CD14-positive monocyte (primary cell): ENCODE results near the gene TANGO6. TPM values are rescaled to one million over a fixed set of nuclear protein-coding genes. Genes with fewer than 3 reads are reported as not detected.

Experiments used
- DNase-seq, 3 donors: peaks; one replicate each; pipeline ENCODE4 v3.0.0-alpha.2; 2011 to 2022
- H2AFZ ChIP-seq: 2 replicates; pipeline ENCODE4 v1.6.0; 2012; ENCODE audit warnings: mild to moderate bottlenecking, low read depth, low read length, inconsistent platforms; ENCODE audit not compliant: insufficient read depth, poor library complexity, severe bottlenecking
- H3K27ac ChIP-seq, 2 donors: 1 replicate in 1 of 2; 2 replicates in 1 of 2; pipeline ENCODE4 v1.5.1; 2012 to 2013; ENCODE audit warnings: low read length in 2 of 2, control low read depth in 1 of 2, inconsistent platforms in 1 of 2, low read depth in 1 of 2, mild to moderate bottlenecking in 1 of 2
- H3K27me3 ChIP-seq, 2 donors: one replicate each; pipeline versions ENCODE4 v1.6.0 to v1.6.1; 2011 to 2013; ENCODE audit warnings: low read length in 2 of 2; ENCODE audit not compliant: control insufficient read depth in 2 of 2, insufficient read depth in 2 of 2
- H3K36me3 ChIP-seq, 2 donors: replicated peaks in 1 of 2; 1 replicate in 1 of 2; 2 replicates in 1 of 2; pipeline versions ENCODE4 v1.5.1 to v1.6.1; 2012 to 2013; ENCODE audit warnings: low read length in 2 of 2, control low read depth in 1 of 2, inconsistent platforms in 1 of 2, mild to moderate bottlenecking in 1 of 2; ENCODE audit not compliant: insufficient read depth in 2 of 2, control insufficient read depth in 1 of 2
- H3K4me1 ChIP-seq, 2 donors: 1 replicate in 1 of 2; 2 replicates in 1 of 2; pipeline versions ENCODE4 v1.5.1 to v1.6.1; 2012 to 2013; ENCODE audit warnings: low read length in 2 of 2, control low read depth in 1 of 2, inconsistent platforms in 1 of 2, mild to moderate bottlenecking in 1 of 2, moderate library complexity in 1 of 2; ENCODE audit not compliant: insufficient read depth in 2 of 2, control insufficient read depth in 1 of 2
- H3K4me2 ChIP-seq: replicated peaks from 2 replicates; pipeline ENCODE3; 2012; ENCODE audit warnings: low read length, moderate library complexity, mild to moderate bottlenecking; ENCODE audit not compliant: poor library complexity, severe bottlenecking; ENCODE audit errors: extremely low read depth
- H3K4me3 ChIP-seq, 3 experiments: fragments of 200-600 bp in 1 of 3; sonication (generic) in 1 of 3; replicated peaks in 1 of 3; 1 replicate in 2 of 3; 2 replicates in 1 of 3; pipeline ENCODE4 v1.5.1; 2011 to 2013; ENCODE audit warnings: low read length in 3 of 3, mild to moderate bottlenecking in 3 of 3, control low read depth in 2 of 3, low read depth in 2 of 3, inconsistent platforms in 1 of 3, moderate library complexity in 1 of 3
- H3K79me2 ChIP-seq: 2 replicates; pipeline ENCODE4 v1.6.0; 2012; ENCODE audit warnings: mild to moderate bottlenecking, control low read depth, inconsistent platforms, low read length, moderate library complexity; ENCODE audit not compliant: insufficient read depth
- H3K9ac ChIP-seq: 2 replicates; pipeline ENCODE4 v1.6.0; 2017; ENCODE audit warnings: low read length, mild to moderate bottlenecking; ENCODE audit not compliant: insufficient read depth, poor library complexity, severe bottlenecking
- H3K9me3 ChIP-seq, 2 donors: replicated peaks in 1 of 2; 1 replicate in 1 of 2; 2 replicates in 1 of 2; pipeline versions ENCODE4 v1.5.1 to v1.6.1; 2012 to 2013; ENCODE audit warnings: low read length in 2 of 2, control low read depth in 1 of 2; ENCODE audit not compliant: control insufficient read depth in 1 of 2, insufficient read depth in 1 of 2
- H4K20me1 ChIP-seq: 2 replicates; pipeline ENCODE4 v1.6.0; 2012; ENCODE audit warnings: mild to moderate bottlenecking, low read length, control low read depth, moderate library complexity; ENCODE audit not compliant: insufficient read depth
- H3K27ac Mint-ChIP-seq, 7 donors: one replicate each; pipeline ENCODE4 v1.8.0; 2020; ENCODE audit warnings: mild to moderate bottlenecking in 7 of 7, mixed read lengths in 7 of 7, moderate library complexity in 6 of 7, inconsistent platforms in 2 of 7
- H3K27me3 Mint-ChIP-seq, 3 donors: one replicate each; pipeline ENCODE4 v1.8.0; 2021 to 2022; ENCODE audit warnings: low read depth in 3 of 3, mild to moderate bottlenecking in 3 of 3, mixed read lengths in 3 of 3, moderate library complexity in 3 of 3, inconsistent platforms in 1 of 3
- H3K36me3 Mint-ChIP-seq, 2 donors: one replicate each; pipeline ENCODE4 v1.8.0; 2020; ENCODE audit warnings: mixed read lengths in 2 of 2, inconsistent platforms in 1 of 2, mild to moderate bottlenecking in 1 of 2
- H3K4me1 Mint-ChIP-seq: one replicate; pipeline ENCODE4 v1.8.0; 2020; ENCODE audit warnings: mild to moderate bottlenecking, mixed read lengths
- H3K4me3 Mint-ChIP-seq, 2 donors: one replicate each; pipeline ENCODE4 v1.8.0; 2020; ENCODE audit warnings: mild to moderate bottlenecking in 2 of 2, mixed read lengths in 2 of 2, moderate library complexity in 1 of 2
- H3K9me3 Mint-ChIP-seq, 7 donors: one replicate each; pipeline ENCODE4 v1.8.0; 2020 to 2022; ENCODE audit warnings: mixed read lengths in 7 of 7, mild to moderate bottlenecking in 6 of 7, moderate library complexity in 6 of 7, inconsistent platforms in 2 of 7
- WGBS: methylation state at CpG from one replicate; pipeline ENCODE4 v1.1.5; 2013; ENCODE audit warnings: missing lambda C conversion rate; ENCODE audit not compliant: insufficient coverage; 5-methylcytosine and 5-hydroxymethylcytosine counted together
- intact Hi-C, 2 donors: fragments of 100-400 bp; cut with micrococcal nuclease; formaldehyde crosslinking; loops; one replicate each; pipeline versions ENCODE4 v1.15.0 to v1.15.1; 2023
- polyA plus RNA-seq, 3 donors: library from polyadenylated mRNA; depleted of rRNA in 1 of 3; unstranded in 2 of 3; stranded (reverse) in 1 of 3; fragments of 300-500 nt in 2 of 3; fragments of >200 nt in 1 of 3; fragmentation: Illumina TruSeq in 2 of 3; gene quantifications; 1 replicate in 2 of 3; 2 replicates in 1 of 3; pipeline ENCODE4 v1.2.3, GENCODE V29; 2012 to 2021
- TF ChIP-seq, protein P1 (sequence below): fragments of 200-600 bp; IDR thresholded peaks from one replicate; pipeline ENCODE4 v1.8.0; 2022; ENCODE audit warnings: antibody characterized with exemption, mild to moderate bottlenecking

Gene TANGO6
- polyA plus RNA-seq, 3 donors = 6.5 to 8.1 (median 7.3) TPM

DNA sequence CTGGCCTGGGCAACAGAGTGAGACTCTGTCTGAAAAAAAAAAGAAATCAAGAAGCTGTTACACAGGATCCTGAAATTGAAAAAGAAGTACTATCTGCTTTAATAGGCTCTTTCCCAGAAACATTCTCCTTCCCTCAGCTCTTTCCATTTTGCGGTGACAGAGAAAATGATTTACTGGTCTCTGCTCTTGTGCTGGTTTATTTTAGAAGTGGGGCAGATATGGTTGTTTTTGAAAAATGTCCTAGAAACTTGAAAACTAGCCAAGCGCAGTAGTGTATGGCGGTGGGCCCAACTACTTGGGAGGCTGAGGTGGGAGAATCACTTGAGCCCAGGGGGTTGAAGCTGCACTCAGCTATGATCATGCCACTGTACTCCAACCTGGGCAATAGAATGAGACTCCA is 28.8 kb upstream of the TANGO6 start:
- TF ChIP-seq, protein P1, sequence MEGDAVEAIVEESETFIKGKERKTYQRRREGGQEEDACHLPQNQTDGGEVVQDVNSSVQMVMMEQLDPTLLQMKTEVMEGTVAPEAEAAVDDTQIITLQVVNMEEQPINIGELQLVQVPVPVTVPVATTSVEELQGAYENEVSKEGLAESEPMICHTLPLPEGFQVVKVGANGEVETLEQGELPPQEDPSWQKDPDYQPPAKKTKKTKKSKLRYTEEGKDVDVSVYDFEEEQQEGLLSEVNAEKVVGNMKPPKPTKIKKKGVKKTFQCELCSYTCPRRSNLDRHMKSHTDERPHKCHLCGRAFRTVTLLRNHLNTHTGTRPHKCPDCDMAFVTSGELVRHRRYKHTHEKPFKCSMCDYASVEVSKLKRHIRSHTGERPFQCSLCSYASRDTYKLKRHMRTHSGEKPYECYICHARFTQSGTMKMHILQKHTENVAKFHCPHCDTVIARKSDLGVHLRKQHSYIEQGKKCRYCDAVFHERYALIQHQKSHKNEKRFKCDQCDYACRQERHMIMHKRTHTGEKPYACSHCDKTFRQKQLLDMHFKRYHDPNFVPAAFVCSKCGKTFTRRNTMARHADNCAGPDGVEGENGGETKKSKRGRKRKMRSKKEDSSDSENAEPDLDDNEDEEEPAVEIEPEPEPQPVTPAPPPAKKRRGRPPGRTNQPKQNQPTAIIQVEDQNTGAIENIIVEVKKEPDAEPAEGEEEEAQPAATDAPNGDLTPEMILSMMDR = no peak
- peaks cover 0 to 2% (median 0%) of the 10 kb centered on the region in 7 donors for H3K9me3 Mint-ChIP-seq

DNA sequence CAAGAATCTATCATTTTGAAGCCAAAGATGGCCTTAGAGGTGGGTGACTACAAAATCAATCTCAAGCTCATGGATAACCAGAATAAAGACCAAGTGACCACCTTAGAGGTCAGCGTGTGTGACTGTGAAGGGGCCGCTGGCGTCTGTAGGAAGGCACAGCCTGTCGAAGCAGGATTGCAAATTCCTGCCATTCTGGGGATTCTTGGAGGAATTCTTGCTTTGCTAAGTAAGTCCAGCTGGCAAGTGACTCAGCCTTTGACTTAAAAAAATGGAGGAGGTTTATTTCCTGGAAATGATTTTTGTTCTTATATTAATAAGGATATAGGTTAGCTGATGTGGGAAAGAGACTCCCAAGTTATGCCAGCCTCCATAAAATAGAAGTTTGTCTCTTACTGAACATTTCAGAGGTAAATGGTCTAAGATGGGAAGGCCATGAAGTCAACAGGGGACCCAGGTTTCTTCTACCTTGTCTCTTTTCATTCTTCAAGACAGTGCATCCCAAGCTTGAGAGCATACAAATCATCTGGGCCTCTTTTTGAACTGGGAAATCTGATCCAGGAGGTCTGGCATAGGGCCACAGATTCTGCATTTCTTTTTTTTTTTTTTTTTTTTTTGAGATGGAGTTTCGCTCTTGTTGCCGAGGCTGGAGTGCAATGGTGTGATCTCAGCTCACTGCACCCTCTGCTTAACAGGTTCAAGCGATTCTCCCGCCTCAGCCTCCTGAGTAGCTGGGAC is 19.8 kb upstream of the TANGO6 start:
- no peak overlapping the region for H3K27ac ChIP-seq
- peaks cover 7 to 15% (median 8%) of the 10 kb centered on the region in 3 donors for H3K27me3 Mint-ChIP-seq
- H3K9ac ChIP-seq = no peak overlapping the region
- no peaks in the 10 kb centered on the region for H3K36me3 Mint-ChIP-seq
- intact Hi-C loops = no loop called here
- no peak overlapping the region for H3K4me2 ChIP-seq
- H3K4me3 Mint-ChIP-seq = no peak overlapping the region
- H2AFZ ChIP-seq = no peak overlapping the region
- no peak for DNase-seq
- 100% methylated on average over 4 of the region's 8 CpGs for WGBS
- no peaks in the 10 kb centered on the region for H3K9me3 ChIP-seq
- no peaks in the 10 kb centered on the region for H3K36me3 ChIP-seq
- peaks cover 0 to 10% (median 3%) of the 10 kb centered on the region in 7 donors for H3K9me3 Mint-ChIP-seq
- H4K20me1 ChIP-seq = no peaks in the 10 kb centered on the region
- H3K27ac Mint-ChIP-seq = no peak overlapping the region
- H3K79me2 ChIP-seq = no peaks in the 10 kb centered on the region
- no peak overlapping the region for H3K4me3 ChIP-seq
- no peaks in the 10 kb centered on the region for H3K4me1 Mint-ChIP-seq
- H3K4me1 ChIP-seq = no peaks in the 10 kb centered on the region
- TF ChIP-seq, protein P1 = no peak
- H3K27me3 ChIP-seq = no peaks in the 10 kb centered on the region

More for the DNA sequence above, 28.8 kb upstream of the TANGO6 start:
- Mint-ChIP-seq H3K4me3 (no peak overlapping the region), H3K27ac (no peak overlapping the region), H3K36me3 (no peaks in the 10 kb centered on the region), H3K27me3 (peaks cover 4 to 20% (median 12%) of the 10 kb centered on the region in 3 donors), H3K4me1 (no peaks in the 10 kb centered on the region)
- intact Hi-C loops = no loop called here
- H3K36me3 ChIP-seq = no peaks in the 10 kb centered on the region
- H3K27me3 ChIP-seq = no peaks in the 10 kb centered on the region
- H2AFZ ChIP-seq = no peak overlapping the region
- no peaks in the 10 kb centered on the region for H3K9me3 ChIP-seq
- no peak overlapping the region for H3K9ac ChIP-seq
- no peak for DNase-seq
- 100% methylated on average over 2 of the region's 3 CpGs for WGBS
- H3K79me2 ChIP-seq = no peaks in the 10 kb centered on the region
- no peak overlapping the region for H3K4me2 ChIP-seq
- H4K20me1 ChIP-seq = no peaks in the 10 kb centered on the region
- no peaks in the 10 kb centered on the region for H3K4me1 ChIP-seq
- H3K27ac ChIP-seq = no peak overlapping the region
- no peak overlapping the region for H3K4me3 ChIP-seq
